SU-DHL-6 (cell line): Measurements from ENCODE around the gene MAP1S.

ENCODE experiments used
- H2AFZ ChIP-seq: fragments of 200-600 bp; sonication (generic); 2 replicates; pipeline ENCODE4 v1.6.1; 2014; ENCODE audit warnings: low read depth, mild to moderate bottlenecking, moderate library complexity, mixed read lengths, antibody characterized with exemption, low read length; ENCODE audit not compliant: severe bottlenecking
- H3F3A ChIP-seq: fragments of 200-600 bp; shearing (Covaris generic); 2 replicates; pipeline ENCODE4 v1.6.0; 2016; ENCODE audit warnings: antibody characterized with exemption, mild to moderate bottlenecking; ENCODE audit not compliant: insufficient read depth
- H3K27ac ChIP-seq: fragments of 200-600 bp; sonication (generic); 2 replicates; pipeline ENCODE4 v1.5.1; 2016; ENCODE audit warnings: low read depth, mild to moderate bottlenecking, low read length, moderate library complexity, mixed read lengths
- H3K27me3 ChIP-seq: fragments of 200-600 bp; sonication (generic), shearing (Covaris generic); 2 replicates; pipeline ENCODE4 v1.6.0; 2014; ENCODE audit warnings: mild to moderate bottlenecking, low read length
- H3K36me3 ChIP-seq: fragments of 200-600 bp; sonication (generic); 2 replicates; pipeline ENCODE4 v1.6.1; 2014; ENCODE audit warnings: mild to moderate bottlenecking, low read length, mixed read lengths
- H3K4me2 ChIP-seq: fragments of 300-600, 200-600 bp; shearing (Covaris generic), sonication (generic); 2 replicates; pipeline ENCODE4 v1.6.0; 2014; ENCODE audit warnings: low read length, low read depth, mild to moderate bottlenecking; ENCODE audit not compliant: poor library complexity, severe bottlenecking
- H3K4me3 ChIP-seq: fragments of 200-600 bp; sonication (generic); 2 replicates; pipeline ENCODE4 v1.5.1; 2014; ENCODE audit warnings: antibody characterized with exemption, low read length, mild to moderate bottlenecking, mixed read lengths; ENCODE audit not compliant: insufficient read depth, poor library complexity, severe bottlenecking
- H3K79me2 ChIP-seq: fragments of 200-600 bp; sonication (generic); 2 replicates; pipeline ENCODE4 v1.6.1; 2014; ENCODE audit warnings: mild to moderate bottlenecking, low read length, moderate library complexity; ENCODE audit not compliant: insufficient read depth
- H3K9ac ChIP-seq: fragments of 200-600 bp; sonication (generic); 2 replicates; pipeline ENCODE4 v1.7.0; 2014; ENCODE audit warnings: mild to moderate bottlenecking, low read length
- H3K9me2 ChIP-seq: fragments of 200-600 bp; sonication (generic); replicated peaks from 2 replicates; pipeline ENCODE4 v1.6.1; 2014; ENCODE audit warnings: low read length; ENCODE audit not compliant: insufficient read depth
- H3K9me3 ChIP-seq: fragments of 200-600 bp; sonication (generic); 2 replicates; pipeline ENCODE4 v1.6.1; 2014; ENCODE audit warnings: low read length, mixed read lengths; ENCODE audit not compliant: insufficient read depth
- H4K20me1 ChIP-seq: fragments of 200-600 bp; sonication (generic); 2 replicates; pipeline ENCODE4 v1.6.1; 2014; ENCODE audit warnings: low read depth, mild to moderate bottlenecking, antibody characterized with exemption, low read length, moderate library complexity, mixed read lengths
- EZH2phosphoT487 ChIP-seq: fragments of 200-600 bp; sonication (generic), shearing (Covaris generic); conservative IDR thresholded peaks from 2 replicates; pipeline ENCODE4 v1.6.1; 2018; ENCODE audit warnings: mild to moderate bottlenecking, antibody characterized with exemption, low read length, moderate library complexity, mixed read lengths
- TF ChIP-seq, protein P1 (sequence below): fragments of 200-600 bp; sonication (generic); IDR thresholded peaks from one replicate; pipeline ENCODE4 v1.5.1; 2017; ENCODE audit warnings: antibody characterized with exemption, mild to moderate bottlenecking, low read length, moderate library complexity; ENCODE audit not compliant: insufficient read depth, poor library complexity, severe bottlenecking

Gene MAP1S

DNA sequence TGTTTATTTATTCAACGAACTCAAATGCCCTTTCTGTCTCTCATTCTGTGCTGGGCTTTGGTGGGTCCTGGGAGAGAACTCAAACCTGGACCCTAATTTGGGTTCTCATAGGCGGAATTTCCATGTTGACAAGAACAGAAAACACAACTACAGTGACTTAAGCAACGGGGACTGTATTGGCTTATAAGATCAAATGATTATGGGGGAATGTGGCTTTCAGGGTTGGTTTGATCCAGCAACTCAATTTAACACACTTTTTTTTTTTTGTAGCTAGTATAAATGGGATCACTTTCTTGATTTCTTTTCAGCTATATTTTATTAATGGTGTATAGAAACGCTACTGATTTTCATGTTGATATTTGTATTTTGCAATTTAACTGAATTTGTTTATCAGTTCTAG is 41.9 kb downstream of the MAP1S start:
- Histone ChIP-seq H4K20me1 (no peaks in the 10 kb centered on the region), H3K9me3 (no peaks in the 10 kb centered on the region), H3K4me3 (no peak overlapping the region), H3K79me2 (no peaks in the 10 kb centered on the region), H3K9me2 (no peaks in the 10 kb centered on the region), H3K27ac (no peak overlapping the region), H3F3A (peaks cover 2% of the 10 kb centered on the region; the same call in 1 of the 2 replicates), H2AFZ (no peak overlapping the region), H3K4me2 (no peak overlapping the region), H3K27me3 (no peaks in the 10 kb centered on the region), H3K9ac (no peak overlapping the region), H3K36me3 (no peaks in the 10 kb centered on the region)
- TF ChIP-seq, protein P1, sequence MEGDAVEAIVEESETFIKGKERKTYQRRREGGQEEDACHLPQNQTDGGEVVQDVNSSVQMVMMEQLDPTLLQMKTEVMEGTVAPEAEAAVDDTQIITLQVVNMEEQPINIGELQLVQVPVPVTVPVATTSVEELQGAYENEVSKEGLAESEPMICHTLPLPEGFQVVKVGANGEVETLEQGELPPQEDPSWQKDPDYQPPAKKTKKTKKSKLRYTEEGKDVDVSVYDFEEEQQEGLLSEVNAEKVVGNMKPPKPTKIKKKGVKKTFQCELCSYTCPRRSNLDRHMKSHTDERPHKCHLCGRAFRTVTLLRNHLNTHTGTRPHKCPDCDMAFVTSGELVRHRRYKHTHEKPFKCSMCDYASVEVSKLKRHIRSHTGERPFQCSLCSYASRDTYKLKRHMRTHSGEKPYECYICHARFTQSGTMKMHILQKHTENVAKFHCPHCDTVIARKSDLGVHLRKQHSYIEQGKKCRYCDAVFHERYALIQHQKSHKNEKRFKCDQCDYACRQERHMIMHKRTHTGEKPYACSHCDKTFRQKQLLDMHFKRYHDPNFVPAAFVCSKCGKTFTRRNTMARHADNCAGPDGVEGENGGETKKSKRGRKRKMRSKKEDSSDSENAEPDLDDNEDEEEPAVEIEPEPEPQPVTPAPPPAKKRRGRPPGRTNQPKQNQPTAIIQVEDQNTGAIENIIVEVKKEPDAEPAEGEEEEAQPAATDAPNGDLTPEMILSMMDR, result no peak
- TF ChIP-seq EZH2phosphoT487, result no peak

DNA sequence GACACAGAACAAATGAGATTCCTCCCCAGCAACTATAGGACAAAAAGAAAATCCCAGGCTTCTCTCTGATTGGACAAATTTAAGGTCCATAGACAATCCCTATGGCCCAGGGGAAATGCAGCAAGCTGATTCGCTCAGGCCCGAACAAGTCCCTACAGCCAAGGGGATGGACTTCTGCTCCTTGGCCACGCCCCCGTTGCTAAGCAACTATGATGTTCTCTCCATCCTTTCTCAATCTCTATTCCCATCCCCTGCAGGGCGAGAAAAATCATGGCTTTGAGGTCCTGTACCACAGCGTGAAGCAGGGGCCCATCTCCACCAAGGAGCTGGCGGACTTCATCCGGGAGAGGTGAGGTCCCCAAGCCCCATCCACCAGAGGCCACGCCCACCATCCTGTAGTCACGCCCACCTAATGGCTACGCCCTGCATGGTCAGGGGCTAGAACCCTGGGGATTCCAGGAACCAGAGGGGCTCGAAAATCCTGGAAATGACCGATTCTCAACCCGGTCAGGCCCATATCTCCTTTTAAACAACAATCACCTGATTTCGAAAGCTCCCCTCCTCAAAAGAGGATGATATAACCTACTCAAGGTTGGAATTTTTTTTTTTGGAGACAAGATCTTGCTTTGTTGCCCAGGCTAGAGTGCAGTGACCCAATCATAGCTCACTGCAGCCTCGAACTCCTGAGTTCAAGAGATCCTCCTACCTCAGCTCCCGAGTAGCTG is 43.4 kb downstream of the MAP1S start:
- Histone ChIP-seq H3K36me3 (peaks cover 3% of the 10 kb centered on the region; the same call in 1 of the 2 replicates), H2AFZ (no peak overlapping the region), H3K4me3 (no peak overlapping the region), H3K9ac (no peak overlapping the region), H3K4me2 (no peak overlapping the region), H3F3A (no peaks in the 10 kb centered on the region), H3K79me2 (no peaks in the 10 kb centered on the region), H4K20me1 (no peaks in the 10 kb centered on the region), H3K27me3 (no peaks in the 10 kb centered on the region), H3K9me2 (no peaks in the 10 kb centered on the region), H3K9me3 (no peaks in the 10 kb centered on the region), H3K27ac (no peak overlapping the region)
- TF ChIP-seq EZH2phosphoT487, result no peak

DNA sequence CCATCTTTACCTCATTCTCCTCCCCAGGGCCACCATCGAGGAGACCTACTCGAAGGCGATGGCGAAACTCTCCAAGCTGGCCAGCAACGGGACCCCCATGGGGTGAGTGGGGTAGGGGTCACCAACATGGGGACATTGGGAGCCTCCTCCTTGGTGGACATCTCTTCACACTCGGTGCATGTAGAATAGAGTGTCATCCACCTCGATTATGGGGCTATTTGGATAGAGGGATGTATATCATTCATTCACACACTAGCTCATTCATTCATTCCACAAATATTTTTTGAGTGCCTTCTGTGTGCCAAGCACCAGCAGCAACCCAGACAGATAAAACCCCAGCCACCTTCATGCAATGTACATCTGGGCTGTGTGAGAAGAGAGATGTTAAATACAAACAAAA is 45.1 kb downstream of the MAP1S start:
- H3K4me2 ChIP-seq, result no peak overlapping the region
- no peaks in the 10 kb centered on the region for H4K20me1 ChIP-seq
- H3K27me3 ChIP-seq, result no peaks in the 10 kb centered on the region
- no peak overlapping the region for H3K4me3 ChIP-seq
- peaks cover 6% of the 10 kb centered on the region; the same call in 1 of the 2 replicates for H3K36me3 ChIP-seq
- no peaks in the 10 kb centered on the region for H3K9me2 ChIP-seq
- no peaks in the 10 kb centered on the region for H3K9me3 ChIP-seq
- H3K79me2 ChIP-seq, result no peaks in the 10 kb centered on the region
- no peak for TF ChIP-seq EZH2phosphoT487
- TF ChIP-seq, protein P1, result no peak
- no peak overlapping the region for H3K9ac ChIP-seq
- no peaks in the 10 kb centered on the region for H3F3A ChIP-seq
- no peak overlapping the region for H3K27ac ChIP-seq
- H2AFZ ChIP-seq, result no peak overlapping the region

DNA sequence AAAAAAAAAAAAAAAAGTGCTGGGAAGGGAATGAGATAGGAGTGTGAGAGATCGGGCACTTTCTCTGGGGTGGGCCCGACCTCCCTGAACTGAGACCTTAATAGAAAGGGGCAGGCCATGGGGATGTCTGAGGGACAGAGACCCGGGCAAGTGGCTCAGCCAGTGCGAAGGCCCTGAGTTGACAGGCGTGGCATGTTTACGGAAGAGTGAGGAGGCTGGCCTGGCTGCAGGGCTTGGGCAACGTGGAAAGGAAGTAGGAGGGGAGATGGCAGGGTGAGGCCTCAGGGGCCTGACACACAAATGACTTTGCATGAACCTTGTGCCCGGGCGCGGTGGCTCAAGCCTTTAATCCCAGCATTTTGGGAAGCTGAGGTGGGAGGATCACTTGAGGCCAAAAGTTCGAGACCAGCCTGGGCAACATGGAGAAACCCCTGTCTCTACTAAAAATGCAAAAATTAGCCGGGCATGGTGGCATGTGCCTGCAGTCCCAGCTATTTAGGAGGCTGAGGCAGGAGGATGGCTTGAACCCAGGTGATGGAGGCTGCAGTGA is 45.9 kb downstream of the MAP1S start:
- H3K27ac ChIP-seq, result no peak overlapping the region

More for the DNA sequence above, 45.9 kb downstream of the MAP1S start:
- Histone ChIP-seq H3K27me3 (no peaks in the 10 kb centered on the region), H3K9me2 (no peaks in the 10 kb centered on the region), H2AFZ (no peak overlapping the region), H4K20me1 (no peaks in the 10 kb centered on the region), H3K9me3 (no peaks in the 10 kb centered on the region), H3K4me2 (no peak overlapping the region), H3K9ac (no peak overlapping the region), H3F3A (no peaks in the 10 kb centered on the region), H3K4me3 (no peak overlapping the region), H3K79me2 (no peaks in the 10 kb centered on the region), H3K36me3 (peaks cover 6% of the 10 kb centered on the region; the same call in 1 of the 2 replicates)
- TF ChIP-seq EZH2phosphoT487, result no peak
- TF ChIP-seq, protein P1, result no peak
